Ovary (tissue), 9 donors: ENCODE data around the gene AUH. TPM values are rescaled to one million over a fixed set of nuclear protein-coding genes. Genes with fewer than 3 reads are reported as not detected.

Experiments
- DNase-seq, 5 donors: peaks; one replicate each; pipeline ENCODE4 v3.0.0-alpha.2; 2019 to 2020
- H3K27ac ChIP-seq, 2 donors: fragments of 200-600 bp; one replicate each; pipeline versions ENCODE4 v1.5.1 to v1.8.0; 2019 to 2022
- H3K27me3 ChIP-seq: fragments of 200-600 bp; one replicate; pipeline ENCODE4 v1.8.0; 2022
- H3K36me3 ChIP-seq: fragments of 200-600 bp; sonication (generic); one replicate; pipeline ENCODE4 v1.5.1; 2019
- H3K4me1 ChIP-seq: one replicate; pipeline ENCODE4 v1.8.1; 2013; ENCODE audit warnings: mild to moderate bottlenecking, moderate library complexity; ENCODE audit not compliant: insufficient read depth
- H3K4me3 ChIP-seq: fragments of 200-600 bp; sonication (generic); one replicate; pipeline ENCODE4 v1.5.1; 2017
- H3K9me3 ChIP-seq, 2 donors: fragments of 200-600 bp in 1 of 2; sonication (generic) in 1 of 2; one replicate each; pipeline versions ENCODE4 v1.5.1 to v1.8.1; 2013 to 2019; ENCODE audit warnings: mild to moderate bottlenecking in 1 of 2, moderate library complexity in 1 of 2
- EP300 ChIP-seq: sonication (generic); formaldehyde crosslinking; IDR thresholded peaks from one replicate; pipeline ENCODE4 v1.6.1; 2017; ENCODE audit warnings: antibody characterized with exemption
- POLR2A ChIP-seq: fragments of 450-650 bp; IDR thresholded peaks from one replicate; pipeline ENCODE4 v1.6.1; 2017; ENCODE audit warnings: antibody characterized with exemption, mild to moderate bottlenecking, moderate library complexity
- WGBS, 3 donors: extraction: QIAGEN DNeasy Blood & Tissue Kit in 1 of 3; methylation state at CpG; one replicate each; pipeline versions ENCODE4 v1.1.5 to v1.1.7; 2013 to 2017; 5-methylcytosine and 5-hydroxymethylcytosine counted together
- intact Hi-C, 4 donors: fragments of 100-400 bp; cut with DNase I; formaldehyde crosslinking; loops; one replicate each; pipeline versions ENCODE4 v1.11.0 to v1.15.1; 2022 to 2023
- polyA plus RNA-seq, 2 donors: library from polyadenylated mRNA; stranded (reverse); fragments of 200-250 nt in 1 of 2; fragments of 350-450 nt in 1 of 2; fragmentation: Illumina TruSeq in 1 of 2; extraction: RNeasy Lipid Tissue Mini Kit (QIAGEN cat#74804) in 1 of 2; gene quantifications; one replicate each; pipeline ENCODE4 v1.2.3, GENCODE V29; 2013 to 2014
- total RNA-seq, 7 donors: library from RNA; depleted of rRNA in 2 of 7; stranded (reverse); fragments of >200 nt in 2 of 7; fragmentation: NEBNext Ultra II Directional in 3 of 7; extraction: Animal tissue kit (Norgen Biotek cat#: 25700) in 3 of 7; gene quantifications; one replicate each; pipeline versions ENCODE4 v1.1.0 to v1.2.4, GENCODE V29; 2016 to 2023
- TF ChIP-seq, protein P1 (sequence below), 3 donors: fragments of 450-650 bp in 2 of 3; fragments of 200-600 bp in 1 of 3; IDR thresholded peaks; one replicate each; pipeline versions ENCODE4 v1.5.1 to v1.8.0; 2016 to 2022; ENCODE audit warnings: antibody characterized with exemption in 3 of 3, mild to moderate bottlenecking in 1 of 3
- donor health status: DM: no; HTN: no; CAD: no; lungs with moderate emphysema.
- donor health status: DM: no; HTN: no; CAD: no.
- donor health status: Bipolar disorder and iron deficiency.
- donor health status: DM: yes; HTN: yes; CAD: no.
- donor health status: DM: no; HTN: no; CAD: no.
- donor health status: DM: yes; HTN: yes; CAD: no.

The AUH gene
- total and polyA plus RNA-seq, 9 donors: 12.0 to 48.5 (median 18.6) TPM

DNA sequence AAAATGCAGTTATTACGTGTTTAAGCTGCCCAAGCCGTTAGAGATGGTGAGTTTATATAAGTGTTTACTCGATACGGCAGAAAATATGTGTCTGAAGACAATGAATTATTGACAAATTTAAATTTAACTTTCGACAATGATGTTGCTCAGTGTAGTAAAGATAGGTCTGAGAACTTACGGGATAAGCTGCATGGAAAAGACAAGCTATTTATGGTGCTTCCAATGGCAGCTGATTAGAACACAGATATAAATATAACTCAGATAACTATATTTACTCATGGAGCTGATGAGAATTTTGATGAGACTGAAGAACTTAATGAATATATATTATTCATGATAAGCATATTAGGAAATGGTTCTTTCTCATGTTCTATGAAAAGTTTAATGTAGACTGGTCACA is 139.3 kb downstream of the AUH start:
- DNase-seq: no peak
- no peak overlapping the region for H3K27ac ChIP-seq
- no peak for TF ChIP-seq EP300
- TF ChIP-seq, protein P1, sequence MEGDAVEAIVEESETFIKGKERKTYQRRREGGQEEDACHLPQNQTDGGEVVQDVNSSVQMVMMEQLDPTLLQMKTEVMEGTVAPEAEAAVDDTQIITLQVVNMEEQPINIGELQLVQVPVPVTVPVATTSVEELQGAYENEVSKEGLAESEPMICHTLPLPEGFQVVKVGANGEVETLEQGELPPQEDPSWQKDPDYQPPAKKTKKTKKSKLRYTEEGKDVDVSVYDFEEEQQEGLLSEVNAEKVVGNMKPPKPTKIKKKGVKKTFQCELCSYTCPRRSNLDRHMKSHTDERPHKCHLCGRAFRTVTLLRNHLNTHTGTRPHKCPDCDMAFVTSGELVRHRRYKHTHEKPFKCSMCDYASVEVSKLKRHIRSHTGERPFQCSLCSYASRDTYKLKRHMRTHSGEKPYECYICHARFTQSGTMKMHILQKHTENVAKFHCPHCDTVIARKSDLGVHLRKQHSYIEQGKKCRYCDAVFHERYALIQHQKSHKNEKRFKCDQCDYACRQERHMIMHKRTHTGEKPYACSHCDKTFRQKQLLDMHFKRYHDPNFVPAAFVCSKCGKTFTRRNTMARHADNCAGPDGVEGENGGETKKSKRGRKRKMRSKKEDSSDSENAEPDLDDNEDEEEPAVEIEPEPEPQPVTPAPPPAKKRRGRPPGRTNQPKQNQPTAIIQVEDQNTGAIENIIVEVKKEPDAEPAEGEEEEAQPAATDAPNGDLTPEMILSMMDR (IDR thresholded peaks at IDR 0.05): no peak
- TF ChIP-seq POLR2A: no peak
- no peaks in the 10 kb centered on the region for H3K9me3 ChIP-seq
- intact Hi-C loops: no loop called here
- WGBS, 3 donors: 91 to 94% (median 91%) methylated on average over 6 of the region's 6 CpGs
- no peaks in the 10 kb centered on the region for H3K36me3 ChIP-seq
- H3K27me3 ChIP-seq: no peaks in the 10 kb centered on the region
- no peak overlapping the region for H3K4me3 ChIP-seq
- no peaks in the 10 kb centered on the region for H3K4me1 ChIP-seq

DNA sequence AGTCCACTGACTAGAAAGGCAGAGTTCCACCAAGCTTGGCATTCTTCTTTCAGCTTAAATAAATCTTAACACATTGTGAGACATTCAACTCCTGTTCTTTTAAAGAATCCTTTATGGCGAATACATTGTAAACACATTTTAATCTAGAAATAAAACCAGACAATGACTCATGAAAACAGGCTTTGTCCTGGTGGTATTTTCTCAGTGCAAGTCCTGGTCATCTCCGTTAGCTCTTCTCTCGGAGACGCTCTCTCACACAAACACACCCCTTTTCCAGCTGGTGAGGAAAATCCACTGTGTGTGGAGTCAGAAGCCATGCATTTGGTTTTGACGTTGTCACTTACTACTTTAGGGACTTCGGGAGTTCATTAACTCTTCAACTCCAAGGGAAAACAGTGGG is 140.4 kb downstream of the AUH start:
- no peak for TF ChIP-seq POLR2A
- TF ChIP-seq EP300: no peak
- TF ChIP-seq, protein P1 (IDR thresholded peaks at IDR 0.05): no peak
- intact Hi-C loops: no loop called here
- Histone ChIP-seq H3K4me3 (no peak overlapping the region), H3K4me1 (no peaks in the 10 kb centered on the region), H3K27ac (no peak overlapping the region), H3K36me3 (no peaks in the 10 kb centered on the region), H3K27me3 (no peaks in the 10 kb centered on the region), H3K9me3 (no peaks in the 10 kb centered on the region)
- 57 to 71% (median 59%) methylated on average over 6 of the region's 6 CpGs for WGBS, 3 donors
- DNase-seq: no peak

DNA sequence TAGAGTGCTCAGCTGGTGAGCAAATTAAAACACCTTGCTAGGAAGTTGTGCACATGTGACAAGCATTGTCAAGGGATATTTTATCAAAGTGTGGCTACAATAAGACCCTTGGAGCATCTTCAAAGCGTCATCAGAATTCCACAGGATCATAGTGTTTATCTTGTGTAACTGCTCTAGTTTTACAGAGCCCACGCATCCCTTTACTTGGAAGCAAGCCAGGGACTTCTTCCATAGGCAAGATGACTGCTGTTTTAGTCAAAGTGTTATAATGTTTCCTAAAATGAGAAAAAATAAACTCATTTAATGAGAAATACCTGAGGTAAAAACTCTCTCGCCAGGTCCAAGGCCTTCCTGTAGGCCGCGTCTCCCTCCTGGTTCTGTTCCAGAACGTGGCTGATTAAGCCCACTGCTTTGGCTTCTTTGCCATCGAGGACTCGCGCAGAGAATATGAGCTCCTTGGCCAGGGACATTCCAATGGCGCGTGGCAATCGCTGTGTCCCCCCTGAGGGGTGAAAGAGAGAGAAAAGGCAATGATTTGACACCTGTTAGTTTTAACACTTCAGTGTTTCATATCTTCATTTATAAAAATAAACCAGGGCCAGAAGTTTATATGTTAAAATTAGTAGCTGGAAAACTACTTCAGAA is 141.1 kb downstream of the AUH start:
- Histone ChIP-seq H3K27me3 (no peaks in the 10 kb centered on the region), H3K27ac (no peak overlapping the region), H3K9me3 (no peaks in the 10 kb centered on the region), H3K4me1 (no peaks in the 10 kb centered on the region), H3K4me3 (no peak overlapping the region), H3K36me3 (no peaks in the 10 kb centered on the region)
- DNase-seq: no peak
- TF ChIP-seq POLR2A: no peak
- no peak for TF ChIP-seq EP300
- TF ChIP-seq, protein P1 (IDR thresholded peaks at IDR 0.05): no peak
- WGBS, 3 donors: 61 to 84% (median 67%) methylated on average over 12 of the region's 12 CpGs
- intact Hi-C loops: no loop called here

DNA sequence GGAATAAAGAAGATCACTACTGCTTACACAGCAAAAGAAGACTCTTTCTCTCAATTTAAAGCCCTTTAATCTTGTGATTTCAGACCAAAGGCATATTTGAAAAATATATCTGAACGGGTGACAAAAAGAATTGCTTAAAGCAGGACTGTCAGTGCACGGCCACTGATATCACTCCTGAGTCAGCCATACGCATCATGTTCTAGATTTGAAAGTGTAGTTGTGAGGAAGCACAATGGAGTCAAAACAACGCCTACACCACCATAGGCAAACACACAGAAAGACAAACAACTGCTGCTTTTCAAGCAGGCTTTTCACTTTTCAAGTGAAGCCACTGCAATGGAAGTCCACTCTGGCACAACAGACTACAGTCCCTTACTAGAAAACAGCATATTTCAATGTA is 141.7 kb downstream of the AUH start:
- no peak for TF ChIP-seq EP300
- TF ChIP-seq POLR2A: no peak
- TF ChIP-seq, protein P1 (IDR thresholded peaks at IDR 0.05): no peak
- 85 to 88% (median 86%) methylated on average over 4 of the region's 4 CpGs for WGBS, 3 donors
- H3K36me3 ChIP-seq: no peaks in the 10 kb centered on the region
- H3K27ac ChIP-seq: no peak overlapping the region
- no peak for DNase-seq
- H3K4me3 ChIP-seq: no peak overlapping the region
- H3K9me3 ChIP-seq: no peaks in the 10 kb centered on the region
- intact Hi-C loops: no loop called here
- H3K27me3 ChIP-seq: no peaks in the 10 kb centered on the region
- no peaks in the 10 kb centered on the region for H3K4me1 ChIP-seq
